HG03558 (cell line): ENCODE data around the gene SIN3A.
"Not testable (repeated sequence)": the region's sequence is repeated elsewhere in the genome, so short reads cannot be mapped to it uniquely, and the experiment has no call there.

Source experiments
- ATAC-seq: cut with Tn5 transposase; IDR thresholded peaks from one replicate; pipeline ENCODE4 v1.9.1; 2021; ENCODE audit warnings: moderate number of reproducible peaks; ENCODE audit not compliant: unreplicated experiment; ENCODE audit errors: extremely low read depth

Gene SIN3A

DNA sequence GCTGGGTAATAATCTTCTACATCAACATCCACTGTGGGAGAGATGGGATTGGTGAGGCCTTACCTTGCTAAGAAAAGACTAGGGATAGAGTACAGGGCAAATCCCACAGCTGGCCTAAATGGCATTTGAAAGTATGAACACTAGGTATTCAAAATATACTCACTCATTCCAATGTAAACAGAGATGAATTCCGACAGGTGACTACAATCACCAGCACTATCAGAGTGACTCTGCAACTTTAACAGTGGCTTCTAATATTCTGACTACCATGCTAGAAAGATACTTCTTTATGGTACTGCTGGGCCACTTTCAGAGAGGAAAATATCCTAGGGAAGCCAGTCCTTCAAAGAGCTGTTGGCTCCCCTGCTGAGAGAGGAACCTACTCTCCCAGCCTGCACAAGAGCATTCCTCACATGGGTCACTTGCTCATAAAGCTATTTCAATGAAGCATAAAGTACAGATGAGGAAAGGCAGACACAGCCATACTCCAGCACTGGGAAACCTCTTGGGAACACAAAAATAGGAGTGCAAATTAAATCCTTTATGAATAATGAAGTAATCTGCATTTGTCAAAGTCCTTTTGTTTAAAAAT lies 61.6 kb downstream of the SIN3A start:
- no peak for ATAC-seq

DNA sequence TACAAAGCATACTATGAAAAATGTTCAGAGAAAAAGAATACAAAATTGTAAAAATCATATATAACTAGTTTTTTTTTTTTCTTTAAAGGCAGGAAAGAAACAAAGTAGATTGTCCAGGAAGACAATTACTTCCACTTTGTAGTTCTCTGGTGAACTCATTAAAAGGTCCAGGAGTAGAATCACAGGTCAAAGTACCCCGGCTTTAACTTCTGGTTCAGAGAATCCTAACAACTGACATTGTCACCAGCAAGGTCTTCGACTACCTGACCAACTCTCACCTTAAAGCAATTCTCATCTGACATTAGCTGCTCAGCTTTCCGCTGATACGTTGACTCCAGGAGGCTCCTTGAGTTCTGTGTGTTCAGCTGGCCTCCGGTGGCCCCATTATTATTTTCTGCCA lies 67.5 kb downstream of the SIN3A start:
- not testable (repeated sequence) for ATAC-seq

DNA sequence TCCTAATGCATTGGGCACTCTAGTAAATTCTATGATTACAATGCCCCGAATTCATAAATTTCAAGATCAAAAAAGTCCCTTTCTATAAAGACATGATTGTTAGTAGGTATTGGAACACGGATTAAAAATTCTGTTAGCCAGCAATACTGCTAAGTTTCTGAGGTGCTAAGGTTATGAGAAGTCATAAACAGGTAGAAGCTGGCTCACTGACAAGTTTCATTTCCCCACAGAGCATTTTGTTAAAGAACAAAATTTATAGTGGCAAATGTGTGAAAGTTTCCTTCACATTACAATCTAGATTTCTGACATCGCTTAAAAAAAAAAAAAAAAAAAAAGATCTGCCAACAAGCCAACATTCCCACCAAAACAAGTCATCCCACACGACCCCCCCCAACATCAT lies 70.7 kb downstream of the SIN3A start:
- ATAC-seq, result no peak

DNA sequence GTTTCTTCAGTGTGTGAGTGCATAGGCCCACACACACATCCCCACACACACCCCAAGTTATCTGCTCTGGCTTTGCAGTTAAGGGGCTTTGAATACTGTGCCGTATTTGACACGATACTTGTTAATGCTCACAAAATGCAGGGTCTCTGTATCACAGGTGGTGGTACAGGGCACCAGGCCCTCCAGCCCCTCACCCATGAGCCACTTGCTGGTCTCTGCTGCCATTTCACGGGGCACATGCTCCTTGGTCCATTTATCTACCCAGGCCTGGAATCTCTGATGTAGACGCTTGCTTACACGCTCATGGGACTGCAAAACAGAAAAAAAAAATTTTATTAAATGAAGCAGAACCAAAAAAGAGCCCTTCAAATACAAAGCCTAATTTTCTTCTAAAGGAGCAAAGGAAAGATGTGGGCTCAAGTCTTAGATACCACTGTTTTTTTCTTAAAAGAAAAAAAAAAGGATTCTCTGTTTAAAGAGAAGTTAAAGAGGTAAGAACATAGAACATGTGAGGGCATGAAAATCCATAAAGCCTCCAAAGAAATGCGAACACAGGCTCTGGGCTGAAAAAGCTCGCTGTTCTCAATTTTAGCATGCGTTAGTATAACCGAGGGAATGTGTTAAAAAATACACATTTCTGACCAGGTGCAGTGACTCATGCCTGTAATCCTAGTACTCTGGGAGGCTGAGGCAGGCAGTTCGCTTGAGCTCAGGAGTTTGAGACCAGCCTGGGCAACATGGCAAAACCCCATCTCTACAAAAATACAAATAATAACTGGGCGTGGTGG lies 79.4 kb downstream of the SIN3A start:
- no peak for ATAC-seq

DNA sequence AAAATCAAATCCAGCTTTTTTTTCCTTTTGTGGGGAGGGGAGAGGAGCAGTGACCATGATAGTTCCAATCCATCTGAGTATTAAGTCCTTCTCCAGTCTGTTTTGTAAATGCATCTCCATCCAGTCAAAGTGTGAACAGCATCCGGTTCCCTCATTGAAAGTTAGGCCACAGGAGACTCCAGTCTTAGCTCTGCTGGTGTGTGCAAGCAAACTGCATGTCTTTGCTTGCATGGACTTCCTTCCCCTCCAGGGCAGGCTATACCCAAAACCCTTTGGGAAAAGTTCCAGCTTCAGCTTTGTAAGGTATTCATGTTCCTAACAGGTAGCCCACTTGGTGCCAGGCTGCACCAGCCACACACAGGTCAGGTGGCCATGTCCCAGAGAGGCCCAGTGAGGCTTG lies 80.0 kb downstream of the SIN3A start:
- ATAC-seq, result no peak

DNA sequence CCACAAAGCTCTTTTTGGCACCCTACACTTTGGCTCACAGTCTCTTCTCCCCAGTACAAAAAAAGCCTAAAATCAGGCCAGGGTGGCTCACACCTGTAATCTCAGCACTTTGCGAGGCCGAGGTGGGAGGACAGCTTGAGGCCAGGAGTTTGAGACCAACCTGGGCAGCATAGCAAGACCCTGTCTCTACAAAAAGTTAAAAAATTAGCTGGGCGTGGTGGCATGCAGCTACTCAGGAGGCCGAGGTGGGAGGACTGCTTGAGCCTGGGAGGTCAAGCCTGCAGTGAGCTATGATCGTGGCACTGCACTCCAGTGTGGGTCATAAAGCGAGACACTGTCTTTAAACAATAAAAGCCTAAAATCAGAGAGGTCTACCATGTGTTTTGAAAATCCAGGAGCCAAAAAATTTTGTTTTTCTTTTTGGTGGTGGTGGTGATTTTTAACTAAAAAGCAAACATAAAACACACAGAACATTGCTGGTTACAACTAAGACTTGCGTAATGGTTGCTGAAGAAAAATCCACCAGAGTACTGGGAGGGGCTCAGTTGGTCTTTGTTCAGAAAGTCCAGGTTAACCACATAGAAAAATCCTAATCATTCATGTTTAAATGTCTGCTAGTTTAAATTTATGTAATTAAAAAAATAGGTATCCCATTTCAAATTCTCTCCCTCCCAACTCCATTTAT lies 81.5 kb downstream of the SIN3A start:
- no peak for ATAC-seq

DNA sequence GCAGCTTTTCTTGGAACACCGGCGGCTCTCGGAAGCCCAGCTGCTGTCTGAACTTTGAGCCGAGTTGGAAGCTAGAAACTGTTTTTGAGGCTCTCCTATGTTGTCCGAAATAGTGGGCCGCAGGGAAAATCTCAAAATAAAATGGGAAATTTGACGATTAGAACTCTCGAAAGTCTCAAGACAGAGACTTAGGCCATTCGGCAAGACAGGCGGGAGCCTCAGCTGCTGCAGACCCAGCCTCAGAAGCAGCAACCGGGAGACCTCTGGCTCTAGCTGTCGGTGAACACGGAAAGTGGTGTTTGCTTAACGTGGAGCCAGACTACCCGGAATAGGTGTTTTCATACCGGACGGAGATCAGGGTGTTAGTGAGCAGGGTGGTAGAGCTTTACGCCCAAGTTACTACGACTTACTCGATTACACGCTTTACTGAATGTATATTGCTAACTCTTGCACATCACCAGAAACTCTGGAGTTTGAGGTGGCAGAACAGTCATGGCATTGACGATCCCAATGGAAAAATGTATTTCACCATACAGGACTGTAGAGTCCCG lies 82.7 kb downstream of the SIN3A start:
- no peak for ATAC-seq

DNA sequence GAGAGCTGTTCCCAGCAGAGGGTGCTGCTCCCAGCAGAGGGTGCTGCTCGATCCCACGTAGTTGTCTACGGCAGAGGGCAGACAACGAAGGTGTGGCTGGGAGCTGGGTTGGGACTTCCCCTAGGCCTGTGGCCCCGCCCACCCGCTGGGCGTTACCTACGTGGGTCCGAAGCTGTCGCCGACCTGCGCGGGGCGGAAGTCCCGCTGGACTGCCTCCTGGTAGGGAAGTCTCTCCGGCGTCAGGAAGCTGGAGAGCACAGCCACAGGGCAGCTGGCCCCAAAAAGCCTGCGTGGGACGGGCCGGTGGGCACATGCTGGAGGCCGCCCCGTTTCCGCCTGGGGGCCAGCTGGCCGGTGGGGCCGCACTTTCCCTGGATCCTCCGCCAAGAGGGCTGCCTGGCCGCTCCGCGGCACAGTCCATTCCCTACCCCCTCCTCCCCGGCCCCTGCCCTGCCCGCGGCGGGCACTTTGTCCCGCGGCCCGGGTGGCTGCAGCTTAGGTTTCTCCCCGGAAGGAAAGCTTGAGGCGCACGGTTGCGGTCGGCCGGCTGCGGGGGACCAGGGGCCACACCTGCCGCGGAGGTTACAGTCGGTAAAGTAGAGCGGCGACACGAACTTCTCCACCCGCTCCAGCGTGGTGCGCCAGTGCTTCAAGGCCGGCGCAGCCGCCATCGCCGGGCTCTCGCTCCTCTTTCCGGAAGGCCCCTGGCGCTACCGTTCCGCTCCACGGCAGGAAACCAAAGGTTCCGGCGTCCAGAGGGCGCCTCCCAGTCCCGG lies 83.4 kb downstream of the SIN3A start, which contains the start of gene MAN2C1:
MAN2C1 (minus strand) TSS at position 695 of the 776 bp plus-strand sequence; CDS start at position 671, 24 bp downstream.
- peak; percentile 67 for ATAC-seq

DNA sequence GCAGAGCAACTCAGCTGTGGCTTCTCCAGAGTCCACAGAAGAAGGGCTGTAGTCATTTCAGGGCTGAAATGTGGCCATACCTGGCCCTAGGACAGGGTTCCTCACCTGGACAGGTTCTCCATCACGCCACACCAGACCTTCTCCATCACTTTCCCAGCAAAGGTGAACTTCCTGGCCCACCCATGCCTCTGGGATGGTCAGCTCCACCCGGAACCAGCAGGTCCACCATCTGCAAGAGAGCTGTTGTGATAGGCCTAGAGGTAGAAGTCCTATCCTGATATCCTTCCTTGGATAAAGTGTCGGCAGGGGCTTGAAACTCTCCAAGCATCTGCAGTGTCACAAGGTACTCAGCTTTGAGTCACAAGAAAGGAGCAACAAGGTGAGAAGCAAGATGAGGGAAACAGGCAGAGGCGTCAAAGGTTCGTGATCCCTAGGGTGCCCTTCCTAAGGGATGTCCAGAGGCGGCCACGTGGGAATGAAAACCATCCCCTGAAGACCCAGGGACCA lies 84.0 kb downstream of the SIN3A start:
- ATAC-seq, result no peak

DNA sequence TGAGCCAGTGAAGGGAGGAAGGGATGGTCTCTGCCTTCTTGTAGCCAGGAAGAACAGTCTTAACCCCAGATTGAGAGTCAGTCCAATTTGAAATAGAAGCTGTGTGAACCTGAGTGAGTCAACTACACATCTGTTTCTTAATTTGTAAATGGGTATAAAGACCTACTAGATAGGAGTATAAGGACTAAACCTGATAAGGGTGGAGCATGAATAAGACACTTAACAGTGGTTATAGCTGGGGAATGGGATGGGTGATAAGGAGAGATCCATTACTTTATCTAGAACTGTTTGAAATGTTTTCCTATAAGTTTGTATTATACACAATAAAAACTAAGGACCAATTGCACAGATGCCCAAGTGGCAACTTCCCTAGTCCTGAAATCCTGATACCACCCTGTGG lies 84.5 kb downstream of the SIN3A start:
- no peak for ATAC-seq

DNA sequence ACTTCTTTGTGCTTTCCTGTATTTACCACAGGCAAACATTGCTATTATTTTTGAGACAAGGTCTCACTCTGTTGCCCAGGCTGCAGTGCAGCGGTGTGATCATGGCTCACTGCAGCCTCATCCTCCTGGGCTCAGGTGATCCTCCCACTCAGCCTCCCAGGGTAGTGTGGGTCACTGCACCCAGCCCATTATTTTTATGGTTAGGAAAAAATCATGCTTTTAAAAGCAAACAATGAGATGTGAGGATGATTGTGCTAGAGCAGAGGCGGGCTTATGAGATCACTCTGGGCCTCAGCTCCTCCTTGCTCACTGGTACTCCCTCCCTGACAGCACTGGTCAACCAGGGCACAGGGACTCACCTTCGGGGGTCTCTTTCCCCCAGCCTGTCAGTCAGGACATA lies 85.3 kb downstream of the SIN3A start:
- ATAC-seq, result no peak

DNA sequence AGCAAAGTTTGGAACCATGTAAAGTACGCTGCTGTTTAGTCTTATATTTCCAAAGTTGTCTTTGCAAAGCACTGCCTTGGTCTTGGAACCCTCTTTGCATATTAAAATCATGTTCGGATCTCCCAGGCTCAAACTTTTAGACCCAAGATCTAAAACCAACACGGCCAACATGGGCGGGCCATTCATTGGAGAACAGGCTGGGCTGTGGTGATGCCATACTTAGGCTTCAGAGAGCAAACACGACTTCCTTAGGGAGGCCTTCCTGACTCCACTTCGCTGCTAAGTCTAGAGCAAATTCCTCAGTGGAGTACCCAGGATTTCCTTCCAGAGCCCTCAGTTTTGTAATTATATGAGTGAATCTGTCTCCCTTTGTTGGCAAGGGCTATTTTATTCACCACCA lies 86.6 kb downstream of the SIN3A start:
- no peak for ATAC-seq

DNA sequence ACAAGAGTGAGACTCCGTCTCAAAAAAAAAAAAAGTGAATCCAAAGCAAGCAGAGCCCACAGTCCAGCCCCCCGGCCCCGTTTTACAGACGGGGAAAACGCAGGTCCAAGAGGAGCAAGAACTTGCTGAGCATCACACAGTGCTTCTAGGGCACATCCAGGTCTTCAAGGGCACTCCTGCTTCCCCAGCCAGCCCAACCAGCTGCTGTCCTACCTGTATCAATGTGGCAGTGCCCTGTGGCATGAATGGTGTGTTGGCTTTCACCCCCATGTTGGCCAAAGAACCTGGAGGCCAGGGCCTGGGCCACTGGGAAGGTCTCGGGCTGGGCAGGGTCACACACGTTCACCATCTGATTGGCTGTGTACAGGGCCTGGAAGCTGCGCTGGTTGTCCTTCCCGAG lies 87.7 kb downstream of the SIN3A start:
- ATAC-seq, result no peak

DNA sequence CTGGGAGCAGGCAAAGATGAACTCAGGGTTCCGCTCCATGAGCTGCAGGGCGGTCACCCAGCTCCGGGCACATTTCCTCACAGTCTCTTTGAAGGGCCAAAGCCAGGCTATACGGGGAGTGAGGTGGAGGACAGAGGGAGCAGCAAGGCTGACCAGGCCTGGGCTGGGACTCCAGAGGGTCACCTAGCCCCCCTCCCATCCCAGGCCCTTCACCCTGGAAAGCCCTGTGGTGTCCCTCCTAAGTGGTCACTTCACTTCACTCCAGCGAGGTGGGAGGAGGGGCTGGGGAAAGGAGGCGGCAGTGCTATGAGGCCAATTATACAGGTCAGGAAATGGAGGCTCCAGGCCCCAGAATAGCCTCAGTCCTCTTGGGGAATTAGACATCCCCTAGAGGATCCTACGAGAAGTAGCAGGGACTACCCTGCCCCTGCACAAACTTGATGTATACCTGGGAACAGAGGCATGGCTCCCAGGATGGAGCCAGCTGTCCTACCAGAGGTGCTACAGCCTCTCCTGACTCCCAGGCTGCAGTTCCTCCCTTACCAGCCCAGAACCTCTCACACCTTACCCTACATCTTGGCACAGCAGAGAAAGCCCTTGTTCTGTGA lies 88.7 kb downstream of the SIN3A start:
- no peak for ATAC-seq

DNA sequence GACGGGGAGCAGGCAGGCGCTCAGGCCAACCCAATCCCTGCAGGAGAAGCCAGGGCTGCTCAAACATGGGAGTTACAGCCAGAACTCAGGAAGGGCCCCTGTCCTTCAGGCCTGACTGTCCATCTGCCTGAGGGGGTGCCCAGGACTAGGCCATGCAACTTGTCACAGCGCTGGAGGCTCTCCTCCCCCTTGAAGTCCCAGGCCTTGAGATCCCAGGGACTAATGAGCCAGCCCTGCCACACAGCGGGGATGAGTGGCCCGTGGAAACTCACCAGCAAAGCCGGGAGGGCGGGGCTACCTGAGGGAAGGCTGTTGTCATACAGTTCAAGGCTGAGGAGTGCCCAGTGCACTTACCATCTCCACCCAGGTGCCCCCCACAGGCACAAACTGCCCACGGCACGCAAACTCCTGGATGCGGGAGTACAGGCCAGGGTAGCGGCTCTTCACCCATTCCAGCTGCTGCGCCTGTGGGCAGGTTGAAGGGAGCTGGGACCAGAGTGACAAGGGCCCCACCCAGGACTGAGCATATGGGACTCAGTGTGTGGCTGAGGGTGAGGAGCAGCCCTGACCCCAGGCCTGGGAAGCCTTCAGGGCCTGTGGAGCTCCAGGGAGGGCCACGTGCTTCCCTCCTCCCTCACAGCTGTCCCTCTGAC lies 89.4 kb downstream of the SIN3A start:
- ATAC-seq, result no peak

DNA sequence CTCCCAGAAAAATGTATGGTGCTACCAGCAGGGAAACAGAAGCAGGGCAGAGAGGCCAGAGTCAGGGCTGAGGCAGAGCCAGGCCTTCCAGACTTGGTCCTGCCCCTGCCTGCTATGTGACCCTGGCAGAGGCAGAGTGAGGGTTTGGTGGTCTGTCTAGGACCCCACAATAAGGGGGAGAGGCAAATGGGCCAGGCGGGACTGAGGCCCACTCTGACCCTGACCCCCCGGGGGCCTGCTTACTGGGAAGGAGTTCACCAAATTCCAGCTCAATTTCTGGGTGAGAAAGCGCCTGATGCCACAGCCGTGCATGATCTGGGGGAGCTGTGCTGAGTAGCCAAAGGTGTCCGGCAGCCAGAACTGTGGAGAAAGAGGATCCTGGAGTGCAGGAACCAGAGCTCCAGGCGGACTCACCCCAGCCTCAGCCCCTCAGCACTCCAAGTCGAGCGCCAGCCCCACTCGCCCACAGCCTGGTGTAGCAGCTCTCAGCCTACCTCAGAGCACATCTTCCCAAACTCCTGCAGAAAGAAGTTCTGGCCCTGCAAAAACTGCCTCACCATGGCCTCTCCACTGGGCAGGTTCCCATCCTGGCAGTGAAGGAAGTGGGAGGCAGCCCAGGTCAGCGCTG lies 90.0 kb downstream of the SIN3A start:
- no peak for ATAC-seq

DNA sequence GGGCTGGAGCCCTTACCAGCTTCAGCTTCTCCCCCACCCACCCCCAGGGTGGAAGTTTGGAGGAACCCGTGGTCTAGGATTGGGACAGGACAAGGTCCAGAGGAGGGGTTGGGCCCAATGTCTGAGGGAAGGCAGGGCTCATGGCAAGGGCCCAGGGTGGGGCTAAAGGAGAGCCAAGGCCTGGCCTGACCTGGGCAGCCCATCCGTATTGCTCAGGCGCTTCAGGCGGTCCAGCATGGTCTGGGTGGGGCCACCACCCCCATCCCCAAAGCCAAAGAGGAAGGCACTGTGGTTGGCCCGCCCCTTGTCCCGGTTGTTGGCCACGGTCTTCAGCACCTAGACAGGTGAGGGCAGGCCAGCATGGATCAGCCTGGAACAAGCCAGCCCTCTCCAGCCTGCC lies 90.6 kb downstream of the SIN3A start:
- ATAC-seq, result no peak

DNA sequence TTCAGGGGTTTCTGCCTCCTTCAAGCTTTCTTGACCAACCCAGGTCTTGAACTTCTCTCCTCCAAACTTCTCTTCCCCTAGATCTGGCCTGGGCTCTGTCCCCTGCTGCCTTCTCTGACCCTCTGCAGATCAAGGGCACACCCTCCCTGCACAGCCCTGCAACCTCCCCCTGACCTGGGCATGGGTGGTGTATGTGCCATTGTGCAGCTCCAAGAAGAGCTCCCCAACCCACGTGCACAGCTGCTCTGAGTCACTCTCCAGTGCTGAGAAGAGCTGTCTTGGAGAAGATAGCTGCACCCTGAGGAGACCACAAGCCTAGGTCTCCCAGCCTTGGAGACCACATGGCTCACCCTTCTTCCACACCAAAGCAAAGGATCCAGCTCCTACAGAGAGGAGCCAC lies 91.1 kb downstream of the SIN3A start:
- ATAC-seq, result no peak
